Activated B cell treated with CpG ODN at 0.5 μM for 24 hours (primary cell): ENCODE measurements around the gene FAM135A. TPM values are rescaled to one million over a fixed set of nuclear protein-coding genes. Genes with fewer than 3 reads are reported as not detected.

Source experiments
- ATAC-seq: fragments of 200-7000 bp; cut with Tn5 transposase; one replicate; pipeline ENCODE4 v1.10.0; 2021; ENCODE audit warnings: low read depth, mild to moderate bottlenecking, moderate library complexity
- CTCF ChIA-PET: fragments of 350-600 bp; sonication (Branson Sonifier 250); formaldehyde crosslinking; loops from one replicate; lab custom pipeline; 2021; ENCODE audit warnings: antibody characterized with exemption; lab: Charles Lee
- POLR2A ChIA-PET: fragments of 350-600 bp; sonication (Branson Sonifier 250); formaldehyde crosslinking; loops from one replicate; lab custom pipeline; 2021; ENCODE audit warnings: antibody characterized with exemption; lab: Charles Lee
- DNase-seq: peaks from one replicate; pipeline ENCODE4 v3.0.0; 2022
- H3K27ac Mint-ChIP-seq: one replicate; pipeline ENCODE4 v1.8.0; 2020; ENCODE audit warnings: mixed read lengths
- H3K27me3 Mint-ChIP-seq: one replicate; pipeline ENCODE4 v1.8.0; 2021; ENCODE audit warnings: mixed read lengths
- H3K36me3 Mint-ChIP-seq: one replicate; pipeline ENCODE4 v1.8.0; 2021; ENCODE audit warnings: low read depth, mixed read lengths
- H3K4me1 Mint-ChIP-seq: one replicate; pipeline ENCODE4 v1.8.0; 2021; ENCODE audit warnings: mixed read lengths
- H3K4me3 Mint-ChIP-seq: one replicate; pipeline ENCODE4 v1.8.0; 2020; ENCODE audit warnings: mild to moderate bottlenecking, mixed read lengths
- H3K9me3 Mint-ChIP-seq: one replicate; pipeline ENCODE4 v1.8.0; 2020; ENCODE audit warnings: mixed read lengths
- intact Hi-C: fragments of 100-400 bp; cut with micrococcal nuclease; formaldehyde crosslinking; loops from one replicate; pipeline ENCODE4 v1.15.1; 2024
- total RNA-seq: library from RNA; stranded (reverse); gene quantifications from 2 replicates; pipeline ENCODE4 v1.2.3, GENCODE V29; 2022
- TF ChIP-seq, protein P1 (sequence below): fragments of 200-600 bp; IDR thresholded peaks from one replicate; pipeline ENCODE4 v1.8.0; 2022; ENCODE audit warnings: antibody characterized with exemption, mild to moderate bottlenecking

FAM135A gene
- total RNA-seq, 1 donor from 2014 or later = 18.2 TPM

- Mint-ChIP-seq H3K27me3 (peaks cover 2% of the 10 kb centered on the region), H3K9me3 (no peaks in the 10 kb centered on the region), H3K36me3 (peaks cover 10% of the 10 kb centered on the region), H3K4me3 (peak overlapping the region; percentile 92), H3K27ac (peak overlapping the region; percentile 86), H3K4me1 (peaks cover 23% of the 10 kb centered on the region)
- CTCF ChIA-PET = interaction anchor here (1.1 kb wide), 2 partner anchors 275 to 472 kb away, joined by 3 to 6 read pairs; no protein-coding TSS in a partner anchor
- ATAC-seq (peak; percentile 5), DNase-seq (no peak)
- intact Hi-C loops = loop anchor here (1.0 to 5.0 kb wide), 6 partner anchors 42 to 876 kb away; partner anchors contain the start of genes LMBRD1, OGFRL1, SDHAF4 and SMAP1
- TF ChIP-seq, protein P1, sequence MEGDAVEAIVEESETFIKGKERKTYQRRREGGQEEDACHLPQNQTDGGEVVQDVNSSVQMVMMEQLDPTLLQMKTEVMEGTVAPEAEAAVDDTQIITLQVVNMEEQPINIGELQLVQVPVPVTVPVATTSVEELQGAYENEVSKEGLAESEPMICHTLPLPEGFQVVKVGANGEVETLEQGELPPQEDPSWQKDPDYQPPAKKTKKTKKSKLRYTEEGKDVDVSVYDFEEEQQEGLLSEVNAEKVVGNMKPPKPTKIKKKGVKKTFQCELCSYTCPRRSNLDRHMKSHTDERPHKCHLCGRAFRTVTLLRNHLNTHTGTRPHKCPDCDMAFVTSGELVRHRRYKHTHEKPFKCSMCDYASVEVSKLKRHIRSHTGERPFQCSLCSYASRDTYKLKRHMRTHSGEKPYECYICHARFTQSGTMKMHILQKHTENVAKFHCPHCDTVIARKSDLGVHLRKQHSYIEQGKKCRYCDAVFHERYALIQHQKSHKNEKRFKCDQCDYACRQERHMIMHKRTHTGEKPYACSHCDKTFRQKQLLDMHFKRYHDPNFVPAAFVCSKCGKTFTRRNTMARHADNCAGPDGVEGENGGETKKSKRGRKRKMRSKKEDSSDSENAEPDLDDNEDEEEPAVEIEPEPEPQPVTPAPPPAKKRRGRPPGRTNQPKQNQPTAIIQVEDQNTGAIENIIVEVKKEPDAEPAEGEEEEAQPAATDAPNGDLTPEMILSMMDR = no peak
- POLR2A ChIA-PET = interaction anchor here (0.6 to 3.0 kb wide), 12 partner anchors 11 to 1083 kb away, joined by 3 to 21 read pairs (median 4); partner anchors contain the start of genes LMBRD1, SDHAF4 and SMAP1
Observed at GRCh38 chr6:70412252-70413113, 825 bp upstream of the FAM135A start.

GRCh38 chr6:70413992-70414494 is 735 bp downstream of the FAM135A start:
- peak overlapping the region; percentile 92 for H3K4me3 Mint-ChIP-seq
- ATAC-seq (no peak), DNase-seq (no peak)
- no peaks in the 10 kb centered on the region for H3K9me3 Mint-ChIP-seq
- H3K4me1 Mint-ChIP-seq = peaks cover 23% of the 10 kb centered on the region
- ChIA-PET POLR2A (interaction anchor here (0.6 to 3.0 kb wide), 5 partner anchors 153 to 875 kb away, joined by 3 to 21 read pairs (median 5); partner anchors contain the start of genes LMBRD1, SDHAF4 and SMAP1), CTCF (no interaction called here)
- H3K36me3 Mint-ChIP-seq = peaks cover 17% of the 10 kb centered on the region
- intact Hi-C loops = loop anchor here (1.0 to 5.0 kb wide), 7 partner anchors 15 to 874 kb away; partner anchors contain the start of genes LMBRD1, OGFRL1, SDHAF4 and SMAP1
- H3K27ac Mint-ChIP-seq = peak overlapping the region; percentile 77
- TF ChIP-seq, protein P1 = no peak
- no peaks in the 10 kb centered on the region for H3K27me3 Mint-ChIP-seq

DNA sequence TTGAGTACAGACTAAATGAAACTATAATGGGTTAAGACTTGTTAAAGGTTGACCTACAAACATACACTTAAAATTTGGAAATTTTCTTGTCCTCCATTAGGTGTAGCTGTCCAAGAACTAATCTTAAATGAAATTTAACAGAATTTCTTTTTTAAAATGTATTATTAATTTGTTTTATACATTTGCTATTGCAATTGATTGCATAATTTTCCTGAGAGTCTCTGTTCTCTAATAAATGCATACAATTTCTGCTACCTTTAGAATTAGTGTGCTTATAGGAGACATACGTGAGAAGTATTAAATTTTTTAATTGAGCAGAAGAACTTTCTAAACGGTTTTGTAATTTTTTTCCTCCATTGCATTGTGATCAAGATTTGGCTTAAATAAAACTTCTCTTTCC is 1.5 kb downstream of the FAM135A start:
- Mint-ChIP-seq H3K9me3 (no peaks in the 10 kb centered on the region), H3K36me3 (peaks cover 21% of the 10 kb centered on the region), H3K27me3 (no peaks in the 10 kb centered on the region), H3K4me3 (peak overlapping the region; percentile 92), H3K4me1 (peaks cover 23% of the 10 kb centered on the region), H3K27ac (peak overlapping the region; percentile 77)
- ATAC-seq = no peak
- CTCF ChIA-PET = no interaction called here
- no peak for DNase-seq
- intact Hi-C loops = loop anchor here (2.0 to 5.0 kb wide), 2 partner anchors 14 to 442 kb away; no protein-coding TSS in a partner anchor
- POLR2A ChIA-PET = interaction anchor here (0.6 to 3.0 kb wide), 5 partner anchors 47 to 874 kb away, joined by 3 to 21 read pairs (median 5); partner anchors contain the start of genes SDHAF4 and SMAP1
- TF ChIP-seq, protein P1 = no peak

DNA sequence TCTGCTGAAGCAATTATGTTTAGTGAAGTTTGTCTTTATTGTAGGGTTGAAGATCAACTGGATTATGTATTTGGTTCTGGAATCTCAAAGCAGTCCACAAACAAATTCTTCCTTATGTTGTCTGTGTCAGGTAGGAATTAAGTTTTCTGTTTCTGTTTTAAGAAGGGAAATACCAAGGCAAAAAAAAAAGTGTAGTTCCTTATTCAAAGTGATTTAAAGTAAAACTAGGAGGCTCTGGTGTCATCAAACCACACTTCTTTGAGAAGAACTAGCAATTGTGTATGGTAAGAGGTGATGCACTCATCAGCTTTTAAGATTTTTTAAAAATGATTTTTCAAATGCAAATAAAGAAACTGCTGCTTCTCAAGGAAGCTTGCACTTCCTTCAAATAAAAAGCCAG is 1.9 kb downstream of the FAM135A start:
- ATAC-seq (no peak), DNase-seq (no peak)
- H3K27me3 Mint-ChIP-seq = no peaks in the 10 kb centered on the region
- no peak overlapping the region for H3K27ac Mint-ChIP-seq
- H3K4me1 Mint-ChIP-seq = peaks cover 23% of the 10 kb centered on the region
- POLR2A ChIA-PET = interaction anchor here (1.0 kb wide), 1 partner anchor 152 kb away, joined by 3 read pairs; the partner anchor contains the start of gene SDHAF4
- CTCF ChIA-PET = no interaction called here
- TF ChIP-seq, protein P1 = no peak
- intact Hi-C loops = loop anchor here (2.0 kb wide), 1 partner anchor 14 kb away; no protein-coding TSS in a partner anchor
- no peaks in the 10 kb centered on the region for H3K9me3 Mint-ChIP-seq
- H3K4me3 Mint-ChIP-seq = peak overlapping the region; percentile 50
- peaks cover 23% of the 10 kb centered on the region for H3K36me3 Mint-ChIP-seq
